SK-N-SH (cell line): ENCODE results near the gene LRMDA.

Experiments
- FOXM1 ChIP-seq: IDR thresholded peaks from 2 replicates; pipeline ENCODE4 v1.4.0; 2012; ENCODE audit warnings: low read depth, mild to moderate bottlenecking
- JUND ChIP-seq: IDR thresholded peaks from 2 replicates; pipeline ENCODE4 v1.4.0; 2012
- NFIC ChIP-seq: IDR thresholded peaks from 2 replicates; pipeline ENCODE4 v1.4.0; 2012; ENCODE audit warnings: borderline replicate concordance
- POLR2AphosphoS5 ChIP-seq: IDR thresholded peaks from 2 replicates; pipeline ENCODE4 v1.6.1; 2012; ENCODE audit warnings: low read depth, low read length
- RCOR1 ChIP-seq: fragments of 150-350 bp; IDR thresholded peaks from 2 replicates; pipeline ENCODE4 v1.6.1; 2017; ENCODE audit warnings: antibody characterized with exemption, low read length
- TF ChIP-seq, protein P1 (sequence below): fragments of 200-600 bp; sonication (generic); IDR thresholded peaks from 2 replicates; pipeline ENCODE4 v1.6.1; 2017; ENCODE audit warnings: antibody characterized with exemption, mild to moderate bottlenecking, moderate library complexity
- TF ChIP-seq, protein P2 (sequence below): fragments of 150-350 bp; IDR thresholded peaks from 2 replicates; pipeline ENCODE4 v1.6.1; 2017; ENCODE audit warnings: antibody characterized with exemption, low read length, low read depth, borderline replicate concordance

DNA sequence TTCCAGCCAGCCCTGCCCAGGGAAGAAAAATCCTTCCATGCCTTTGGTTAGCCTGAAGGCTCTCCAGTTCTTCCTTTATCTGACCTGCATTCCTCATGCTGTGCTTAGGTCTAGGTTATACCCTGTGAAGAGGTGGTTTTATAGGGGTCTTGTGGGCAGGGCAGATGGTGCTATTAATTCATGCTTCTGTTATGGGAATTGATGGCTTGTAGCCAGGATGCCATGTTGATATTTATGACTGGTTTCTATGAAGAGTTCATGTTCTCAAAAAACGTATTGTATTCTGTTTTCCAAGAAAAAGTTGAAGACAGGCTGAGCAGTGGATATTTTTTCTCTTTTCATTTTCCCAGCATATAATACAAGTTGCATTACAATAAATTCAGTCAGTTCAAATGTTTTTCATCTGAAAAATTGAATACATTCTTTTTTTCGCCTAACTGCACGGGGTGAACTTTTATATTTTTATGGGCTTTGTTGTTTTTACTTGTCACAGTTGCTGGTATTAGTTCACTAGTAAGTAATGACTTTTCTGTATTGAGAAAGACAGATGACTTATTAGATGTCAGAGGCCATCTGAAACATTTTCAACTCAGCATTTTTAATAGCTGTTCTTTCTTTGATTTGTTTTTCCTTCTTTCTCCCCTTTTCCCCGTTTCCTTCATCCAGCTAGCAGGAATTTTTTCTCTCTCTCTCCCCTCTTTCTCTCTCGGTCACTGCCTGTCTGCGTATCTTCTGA lies 322.8 kb downstream of the LRMDA start:
- TF ChIP-seq FOXM1 (no peak), NFIC (no peak), POLR2AphosphoS5 (no peak), RCOR1 (no peak), JUND (no peak)
- TF ChIP-seq, protein P1, sequence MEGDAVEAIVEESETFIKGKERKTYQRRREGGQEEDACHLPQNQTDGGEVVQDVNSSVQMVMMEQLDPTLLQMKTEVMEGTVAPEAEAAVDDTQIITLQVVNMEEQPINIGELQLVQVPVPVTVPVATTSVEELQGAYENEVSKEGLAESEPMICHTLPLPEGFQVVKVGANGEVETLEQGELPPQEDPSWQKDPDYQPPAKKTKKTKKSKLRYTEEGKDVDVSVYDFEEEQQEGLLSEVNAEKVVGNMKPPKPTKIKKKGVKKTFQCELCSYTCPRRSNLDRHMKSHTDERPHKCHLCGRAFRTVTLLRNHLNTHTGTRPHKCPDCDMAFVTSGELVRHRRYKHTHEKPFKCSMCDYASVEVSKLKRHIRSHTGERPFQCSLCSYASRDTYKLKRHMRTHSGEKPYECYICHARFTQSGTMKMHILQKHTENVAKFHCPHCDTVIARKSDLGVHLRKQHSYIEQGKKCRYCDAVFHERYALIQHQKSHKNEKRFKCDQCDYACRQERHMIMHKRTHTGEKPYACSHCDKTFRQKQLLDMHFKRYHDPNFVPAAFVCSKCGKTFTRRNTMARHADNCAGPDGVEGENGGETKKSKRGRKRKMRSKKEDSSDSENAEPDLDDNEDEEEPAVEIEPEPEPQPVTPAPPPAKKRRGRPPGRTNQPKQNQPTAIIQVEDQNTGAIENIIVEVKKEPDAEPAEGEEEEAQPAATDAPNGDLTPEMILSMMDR = no peak
- TF ChIP-seq, protein P2, sequence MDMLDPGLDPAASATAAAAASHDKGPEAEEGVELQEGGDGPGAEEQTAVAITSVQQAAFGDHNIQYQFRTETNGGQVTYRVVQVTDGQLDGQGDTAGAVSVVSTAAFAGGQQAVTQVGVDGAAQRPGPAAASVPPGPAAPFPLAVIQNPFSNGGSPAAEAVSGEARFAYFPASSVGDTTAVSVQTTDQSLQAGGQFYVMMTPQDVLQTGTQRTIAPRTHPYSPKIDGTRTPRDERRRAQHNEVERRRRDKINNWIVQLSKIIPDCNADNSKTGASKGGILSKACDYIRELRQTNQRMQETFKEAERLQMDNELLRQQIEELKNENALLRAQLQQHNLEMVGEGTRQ = no peak
